BLaER1 treated with 17β-estradiol and CSF1 and Interleukin-3, amounts not matched to agents 10 nM and 100 nM (cell line): Measurements from ENCODE around the gene GOLGA8B.
A peak's percentile ranks its signal among the peaks of the same experiment; 100 is the strongest.
"Not testable (repeated sequence)": the region's sequence is repeated elsewhere in the genome, so short reads cannot be mapped to it uniquely, and the experiment has no call there.

ENCODE experiments used
- H3K27ac ChIP-seq, 11 experiments: shearing (Covaris generic); formaldehyde crosslinking; 2 replicates each; pipeline ENCODE4 v1.8.1; 2022
- H3K27me3 ChIP-seq, 11 experiments: shearing (Covaris generic); formaldehyde crosslinking; 2 replicates each; pipeline ENCODE4 v1.8.1; 2022
- H3K36me3 ChIP-seq, 11 experiments: shearing (Covaris generic); formaldehyde crosslinking; 2 replicates each; pipeline ENCODE4 v1.8.1; 2022
- H3K4me1 ChIP-seq, 10 experiments: shearing (Covaris generic); formaldehyde crosslinking; 2 replicates each; pipeline ENCODE4 v1.8.1; 2022
- H3K4me2 ChIP-seq, 11 experiments: shearing (Covaris generic); formaldehyde crosslinking; 2 replicates each; pipeline ENCODE4 v1.8.1; 2022
- H3K4me3 ChIP-seq, 10 experiments: shearing (Covaris generic); formaldehyde crosslinking; 2 replicates each; pipeline ENCODE4 v1.8.1; 2022
- H3K9ac ChIP-seq, 11 experiments: shearing (Covaris generic); formaldehyde crosslinking; 2 replicates each; pipeline ENCODE4 v1.8.1; 2022
- H3K9me3 ChIP-seq, 11 experiments: shearing (Covaris generic); formaldehyde crosslinking; replicated peaks in 1 of 11; 2 replicates each; pipeline ENCODE4 v1.8.1; 2022
- H4K20me1 ChIP-seq, 11 experiments: shearing (Covaris generic); formaldehyde crosslinking; 2 replicates each; pipeline ENCODE4 v1.8.1; 2022
- Cebpa-rat ChIP-seq, 11 experiments: shearing (Covaris generic); IDR thresholded peaks; 2 replicates each; pipeline ENCODE4 v1.8.1; 2022

The GOLGA8B gene, protein sequence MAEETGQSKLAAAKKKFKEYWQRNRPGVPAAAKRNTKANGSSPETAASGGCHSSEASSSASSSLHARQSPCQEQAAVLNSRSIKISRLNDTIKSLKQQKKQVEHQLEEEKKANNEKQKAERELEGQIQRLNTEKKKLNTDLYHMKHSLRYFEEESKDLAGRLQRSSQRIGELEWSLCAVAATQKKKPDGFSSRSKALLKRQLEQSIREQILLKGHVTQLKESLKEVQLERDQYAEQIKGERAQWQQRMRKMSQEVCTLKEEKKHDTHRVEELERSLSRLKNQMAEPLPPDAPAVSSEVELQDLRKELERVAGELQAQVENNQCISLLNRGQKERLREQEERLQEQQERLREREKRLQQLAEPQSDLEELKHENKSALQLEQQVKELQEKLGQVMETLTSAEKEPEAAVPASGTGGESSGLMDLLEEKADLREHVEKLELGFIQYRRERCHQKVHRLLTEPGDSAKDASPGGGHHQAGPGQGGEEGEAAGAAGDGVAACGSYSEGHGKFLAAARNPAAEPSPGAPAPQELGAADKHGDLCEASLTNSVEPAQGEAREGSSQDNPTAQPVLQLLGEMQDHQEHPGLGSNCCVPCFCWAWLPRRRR

DNA sequence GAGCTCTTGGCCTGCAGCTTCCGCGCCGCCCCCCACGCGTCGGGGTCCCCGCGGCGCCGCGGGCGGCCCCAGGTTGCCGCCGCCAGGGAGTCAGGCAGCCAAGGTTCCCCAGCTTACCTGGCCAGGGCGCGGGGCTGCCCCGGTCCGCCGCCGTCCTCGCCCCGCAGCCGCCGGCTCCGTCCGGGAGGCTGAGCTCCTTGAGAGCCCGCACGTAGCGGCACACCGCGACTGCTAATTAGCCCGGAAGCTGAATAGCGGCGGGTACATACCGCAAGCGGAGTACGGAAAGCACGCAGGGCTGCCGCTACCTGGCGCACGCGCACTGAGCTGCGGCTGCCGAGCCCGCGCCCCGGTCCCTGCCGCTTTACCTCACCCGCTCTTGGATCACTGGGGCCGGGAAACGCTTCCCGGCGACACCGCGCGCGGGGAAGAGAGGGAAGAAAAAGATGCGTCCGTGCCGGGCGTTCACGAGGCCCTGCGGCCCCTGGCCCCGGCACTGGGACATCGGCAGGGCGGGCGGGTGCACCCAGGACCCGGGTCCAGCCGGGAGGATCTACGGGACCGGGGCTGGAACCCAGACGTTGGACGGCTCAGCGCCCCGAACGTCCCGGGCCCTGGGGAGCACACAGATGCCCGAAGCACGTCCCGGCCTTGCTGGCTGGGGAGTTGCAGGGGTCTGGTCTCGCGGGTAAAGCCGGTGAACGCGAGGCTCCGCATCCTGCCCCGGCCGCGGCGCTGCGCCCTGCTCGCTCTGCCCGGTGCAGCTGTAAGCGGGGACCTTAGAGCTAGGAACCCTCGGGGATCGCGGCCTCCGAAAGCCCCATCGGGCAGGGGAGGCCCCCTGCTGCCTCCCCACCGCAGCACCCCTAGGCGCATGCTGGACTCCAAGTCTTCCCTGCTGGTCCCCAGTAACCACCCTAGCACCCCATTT lies at the start of gene GOLGA8B:
Gene GOLGA8B (minus strand): TSS at position 253 of the 931 bp plus-strand sequence. CDS start 47,739 bp downstream, outside the sequence.
- peak within 1 kb of the TSS; percentile 80 to 93 (median 86) for H3K9ac ChIP-seq
- peak within 1 kb of the TSS; percentile 5 to 84 (median 81); a peak in 21 of 22 replicates for H3K27ac ChIP-seq

DNA sequence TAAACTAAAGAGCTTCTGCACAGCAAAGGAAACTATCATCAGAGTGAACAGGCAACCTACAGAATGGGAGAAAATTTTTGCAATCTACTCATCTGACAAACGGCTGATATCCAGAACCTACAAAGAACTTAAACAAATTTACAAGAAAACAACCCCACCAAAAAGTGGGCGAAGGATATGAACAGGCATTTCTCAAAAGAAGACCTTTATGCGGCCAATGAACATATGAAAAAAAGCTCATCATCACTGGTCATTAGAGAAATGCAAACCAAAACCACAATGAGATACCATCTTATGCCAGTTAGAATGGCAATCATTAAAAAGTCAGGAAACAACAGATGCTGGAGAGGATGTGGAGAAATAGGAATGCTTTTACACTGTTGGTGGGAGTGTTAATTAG lies 49.7 kb upstream of the GOLGA8B start:
- H3K4me3 ChIP-seq, H3K36me3 ChIP-seq, H3K9ac ChIP-seq, H3K4me2 ChIP-seq, H3K27ac ChIP-seq, H3K4me1 ChIP-seq, H3K27me3 ChIP-seq, H4K20me1 ChIP-seq: not testable (repeated sequence)
- peaks cover 0 to 13% (median 0%) of the 10 kb centered on the region in 11 experiments; a peak in 4 of 22 replicates for H3K9me3 ChIP-seq

More for the DNA sequence above, at the start of gene GOLGA8B:
- Histone ChIP-seq H3K4me1 (peaks cover 13 to 18% (median 17%) of the 10 kb centered on the region in 10 experiments; a peak in 17 of 20 replicates), H3K4me2 (peak within 1 kb of the TSS; percentile 84 to 99 (median 96)), H4K20me1 (peaks cover 0 to 41% (median 23%) of the 10 kb centered on the region in 11 experiments; a peak in 12 of 22 replicates), H3K4me3 (peak within 1 kb of the TSS; percentile 85 to 99 (median 95)), H3K36me3 (no peaks in the 10 kb centered on the region), H3K27me3 (peaks cover 0 to 9% (median 0%) of the 10 kb centered on the region in 11 experiments; a peak in 1 of 22 replicates), H3K9me3 (no peaks in the 10 kb centered on the region)
- no peak for TF ChIP-seq Cebpa-rat (IDR thresholded peaks at IDR 0.05)

- no peak overlapping the region for H3K27ac ChIP-seq
- H3K4me1 ChIP-seq = no peaks in the 10 kb centered on the region
- no peaks in the 10 kb centered on the region for H3K27me3 ChIP-seq
- no peak overlapping the region for H3K4me2 ChIP-seq
- no peak for TF ChIP-seq Cebpa-rat (IDR thresholded peaks at IDR 0.05)
- H3K36me3 ChIP-seq = no peaks in the 10 kb centered on the region
- no peak overlapping the region for H3K4me3 ChIP-seq
- H4K20me1 ChIP-seq = no peaks in the 10 kb centered on the region
- H3K9ac ChIP-seq = no peak overlapping the region
- H3K9me3 ChIP-seq = peaks cover 0 to 24% (median 7%) of the 10 kb centered on the region in 11 experiments; a peak in 9 of 22 replicates
These were observed 45.2 kb upstream of the GOLGA8B start for GRCh38 chr15:34628577-34629152.

- Histone ChIP-seq H4K20me1 (no peaks in the 10 kb centered on the region), H3K27ac (no peak overlapping the region)
- TF ChIP-seq Cebpa-rat (IDR thresholded peaks at IDR 0.05) = no peak
These were observed 41.6 kb upstream of the GOLGA8B start for GRCh38 chr15:34625007-34625406.

DNA sequence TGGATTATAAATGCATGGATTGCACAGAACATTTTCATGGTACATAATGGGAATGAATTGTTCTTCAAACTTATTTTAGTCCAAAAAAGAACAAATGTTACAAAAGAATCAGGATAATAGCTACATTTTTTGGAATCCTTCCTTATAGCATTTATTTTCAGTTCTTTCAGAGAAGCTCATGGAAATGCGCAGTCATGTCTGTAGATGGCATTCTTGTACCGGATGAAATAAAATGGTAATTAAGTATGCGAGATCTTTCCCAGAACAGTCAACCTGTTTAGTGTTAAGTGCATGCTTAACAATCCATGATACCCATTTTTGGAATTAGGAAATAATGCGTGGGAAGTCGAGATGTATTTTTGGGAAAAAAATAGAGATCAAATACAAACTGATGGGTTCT lies 38.2 kb upstream of the GOLGA8B start:
- TF ChIP-seq Cebpa-rat (IDR thresholded peaks at IDR 0.05) = no peak
- peak overlapping the region in 10 of 11 experiments; percentile 51 to 77 (median 68); a peak in 14 of 22 replicates for H3K4me2 ChIP-seq

More at GRCh38 chr15:34625007-34625406, 41.6 kb upstream of the GOLGA8B start:
- Histone ChIP-seq H3K4me3 (no peak overlapping the region), H3K36me3 (no peaks in the 10 kb centered on the region), H3K9me3 (peaks cover 0 to 11% (median 7%) of the 10 kb centered on the region in 11 experiments; a peak in 7 of 22 replicates), H3K9ac (no peak overlapping the region), H3K4me2 (no peak overlapping the region), H3K4me1 (peaks cover 15 to 21% (median 21%) of the 10 kb centered on the region in 10 experiments), H3K27me3 (no peaks in the 10 kb centered on the region)

GRCh38 chr15:34620814-34621213 lies 37.4 kb upstream of the GOLGA8B start:
- peak overlapping the region in 7 of 11 experiments; percentile 1 to 24 (median 16); a peak in 6 of 22 replicates for H3K9ac ChIP-seq
- H3K36me3 ChIP-seq = no peaks in the 10 kb centered on the region
- H3K4me1 ChIP-seq = peaks cover 21 to 41% (median 24%) of the 10 kb centered on the region in 10 experiments
- no peaks in the 10 kb centered on the region for H3K9me3 ChIP-seq
- no peak overlapping the region for H3K4me3 ChIP-seq
- TF ChIP-seq Cebpa-rat (IDR thresholded peaks at IDR 0.05) = no peak
- peak overlapping the region; percentile 51 to 77 (median 69) for H3K4me2 ChIP-seq
- no peaks in the 10 kb centered on the region for H4K20me1 ChIP-seq
- peak overlapping the region in 9 of 11 experiments; percentile 19 to 63 (median 57); a peak in 14 of 22 replicates for H3K27ac ChIP-seq
- no peaks in the 10 kb centered on the region for H3K27me3 ChIP-seq

More for the DNA sequence above, 38.2 kb upstream of the GOLGA8B start:
- no peaks in the 10 kb centered on the region for H4K20me1 ChIP-seq
- no peaks in the 10 kb centered on the region for H3K27me3 ChIP-seq
- no peak overlapping the region for H3K4me3 ChIP-seq
- peak overlapping the region in 8 of 11 experiments; percentile 20 to 59 (median 50); a peak in 13 of 22 replicates for H3K27ac ChIP-seq
- peaks cover 21 to 37% (median 24%) of the 10 kb centered on the region in 10 experiments for H3K4me1 ChIP-seq
- peaks cover 0 to 1% (median under 1%) of the 10 kb centered on the region in 11 experiments; a peak in 3 of 22 replicates for H3K9me3 ChIP-seq
- peak overlapping the region in 1 of 11 experiments; percentile 4; a peak in 2 of 22 replicates for H3K9ac ChIP-seq
- H3K36me3 ChIP-seq = no peaks in the 10 kb centered on the region

DNA sequence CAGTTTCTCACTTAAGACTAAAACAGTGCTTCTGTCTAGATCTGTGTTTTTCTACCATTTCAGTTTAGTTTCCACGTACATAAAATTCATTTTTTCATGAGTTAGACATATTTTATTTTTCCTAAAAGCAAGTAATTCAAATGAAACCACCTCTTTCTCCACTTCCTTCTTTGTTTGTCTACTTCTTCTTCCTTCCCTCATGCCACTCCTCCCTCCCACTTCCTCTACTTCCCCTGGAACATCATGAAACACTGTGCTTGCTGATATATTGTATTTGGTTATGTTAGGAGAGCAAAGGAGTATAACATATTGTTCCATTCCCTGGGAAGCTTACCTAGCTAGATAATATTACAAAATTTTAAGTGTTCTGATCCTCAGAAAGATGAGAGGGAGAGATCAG lies 36.7 kb upstream of the GOLGA8B start:
- peak overlapping the region; percentile 51 to 77 (median 69) for H3K4me2 ChIP-seq
- no peak overlapping the region for H3K4me3 ChIP-seq
- no peaks in the 10 kb centered on the region for H3K27me3 ChIP-seq
- TF ChIP-seq Cebpa-rat (IDR thresholded peaks at IDR 0.05) = no peak
- peak overlapping the region in 3 of 11 experiments; percentile 1 to 14 (median 14); a peak in 2 of 22 replicates for H3K9ac ChIP-seq
- peak overlapping the region in 10 of 11 experiments; percentile 11 to 63 (median 52); a peak in 14 of 22 replicates for H3K27ac ChIP-seq
- H3K4me1 ChIP-seq = peaks cover 21 to 41% (median 24%) of the 10 kb centered on the region in 10 experiments
- no peaks in the 10 kb centered on the region for H3K9me3 ChIP-seq
- no peaks in the 10 kb centered on the region for H4K20me1 ChIP-seq
- no peaks in the 10 kb centered on the region for H3K36me3 ChIP-seq

GRCh38 chr15:34619151-34619550 lies 35.7 kb upstream of the GOLGA8B start:
- TF ChIP-seq Cebpa-rat (IDR thresholded peaks at IDR 0.05) = no peak
- no peaks in the 10 kb centered on the region for H3K36me3 ChIP-seq
- no peaks in the 10 kb centered on the region for H4K20me1 ChIP-seq
- H3K4me1 ChIP-seq = peaks cover 21 to 41% (median 24%) of the 10 kb centered on the region in 10 experiments
- H3K27ac ChIP-seq = no peak overlapping the region
- H3K9me3 ChIP-seq = no peaks in the 10 kb centered on the region
- H3K4me3 ChIP-seq = no peak overlapping the region
- H3K9ac ChIP-seq = no peak overlapping the region
- peak overlapping the region in 1 of 11 experiments; percentile 75; a peak in 2 of 22 replicates for H3K4me2 ChIP-seq
- H3K27me3 ChIP-seq = no peaks in the 10 kb centered on the region
